HS-5 (cell line): ENCODE data around the gene DHX58.
"Not testable (repeated sequence)": the region's sequence is repeated elsewhere in the genome, so short reads cannot be mapped to it uniquely, and the experiment has no call there.

ENCODE experiments used
- DNase-seq: peaks from one replicate; pipeline ENCODE4 v3.0.0-alpha.2; 2012; ENCODE audit warnings: low read depth

Gene DHX58

GRCh38 chr17:42112552-42113176 lies at the start of gene DHX58:
TSS of gene DHX58 (minus strand) at chr17:42112714. CDS start at chr17:42111892, 822 bp downstream.
- peak; percentile 58 for DNase-seq

- no peak for DNase-seq
Measured at GRCh38 chr17:42160531-42160910, 48.0 kb upstream of the DHX58 start.

- no peak for DNase-seq
Measured at GRCh38 chr17:42159796-42160530, 47.4 kb upstream of the DHX58 start.

DNA sequence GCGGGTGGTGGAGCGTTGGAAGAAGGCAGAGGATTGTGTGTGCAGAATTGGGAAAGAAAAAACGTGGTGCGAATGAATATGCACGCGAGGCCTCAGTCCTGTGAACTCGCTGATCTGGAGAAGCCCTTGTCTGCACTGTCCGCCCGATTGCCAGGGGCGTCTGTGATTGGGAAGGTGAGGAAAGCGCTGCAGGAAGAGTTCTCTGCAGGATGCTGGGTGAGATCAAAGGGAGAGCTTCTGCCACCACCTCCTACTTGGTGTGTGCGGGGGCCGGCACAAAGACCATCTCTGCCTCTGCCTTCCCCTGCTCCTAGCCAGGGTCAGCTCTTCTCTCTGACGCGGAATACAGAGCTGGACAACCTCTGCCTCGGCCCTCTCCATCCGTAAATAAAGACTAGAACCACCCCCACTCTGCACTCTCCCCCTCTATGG lies 43.1 kb upstream of the DHX58 start:
- DNase-seq, result no peak

- DNase-seq, result no peak
Measured at GRCh38 chr17:42153919-42154742, 41.6 kb upstream of the DHX58 start.

DNA sequence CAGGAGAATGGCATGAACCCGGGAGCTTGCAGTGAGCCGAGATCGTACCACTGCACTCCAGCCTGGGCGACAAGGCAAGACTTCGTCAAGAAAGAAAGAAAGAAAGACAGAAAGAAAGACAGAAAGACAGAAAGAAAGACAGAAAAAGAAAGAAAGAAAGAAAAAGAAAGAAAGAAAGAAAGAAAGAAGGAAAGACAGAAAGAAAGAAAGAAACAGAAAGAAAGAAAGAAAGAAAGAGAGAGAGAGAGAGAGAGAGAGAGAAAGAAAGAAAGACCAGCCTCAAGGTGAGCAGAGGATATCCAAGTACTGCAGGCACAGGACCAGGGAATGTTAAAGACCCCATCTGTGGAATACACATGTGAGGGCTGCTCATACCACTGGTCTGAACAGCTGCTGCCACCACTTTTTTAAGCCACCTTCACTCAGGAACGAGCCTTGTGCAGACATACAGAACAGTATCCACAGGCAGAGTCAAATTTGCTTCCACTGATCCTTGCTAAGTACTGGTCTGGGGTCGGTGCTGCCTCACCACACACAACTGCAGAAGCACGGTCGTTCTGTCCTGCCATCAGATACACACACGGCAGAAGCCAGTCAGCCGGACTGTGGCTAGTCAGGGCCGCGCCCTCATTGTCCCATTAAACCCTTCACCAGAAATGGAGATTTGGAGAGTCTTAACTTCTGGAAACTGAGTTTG lies 34.5 kb upstream of the DHX58 start:
- DNase-seq, result no peak

GRCh38 chr17:42143138-42143537 lies 30.6 kb upstream of the DHX58 start:
- not testable (repeated sequence) for DNase-seq

- peak; percentile 40 for DNase-seq
Measured at GRCh38 chr17:42142371-42142896, 29.9 kb upstream of the DHX58 start.

DNA sequence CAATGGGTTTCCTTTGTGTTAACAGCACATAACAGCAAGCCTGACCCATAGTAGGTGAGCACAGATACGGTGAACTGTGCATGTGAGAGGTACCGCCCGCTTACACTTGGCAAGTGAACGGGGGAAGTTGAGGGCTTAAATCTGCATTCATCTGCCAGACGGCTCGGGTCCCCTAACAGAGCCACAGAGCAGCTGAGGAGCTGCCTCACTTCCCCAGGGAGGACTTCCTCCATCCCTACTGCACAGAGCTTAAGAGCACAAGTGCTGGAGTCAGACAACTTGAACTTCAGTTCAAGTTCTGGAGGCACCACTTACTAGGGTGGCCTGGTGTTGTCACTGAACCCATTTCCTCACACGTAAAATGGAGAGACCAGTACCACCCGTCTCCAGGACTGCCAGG lies 28.9 kb upstream of the DHX58 start:
- no peak for DNase-seq

DNA sequence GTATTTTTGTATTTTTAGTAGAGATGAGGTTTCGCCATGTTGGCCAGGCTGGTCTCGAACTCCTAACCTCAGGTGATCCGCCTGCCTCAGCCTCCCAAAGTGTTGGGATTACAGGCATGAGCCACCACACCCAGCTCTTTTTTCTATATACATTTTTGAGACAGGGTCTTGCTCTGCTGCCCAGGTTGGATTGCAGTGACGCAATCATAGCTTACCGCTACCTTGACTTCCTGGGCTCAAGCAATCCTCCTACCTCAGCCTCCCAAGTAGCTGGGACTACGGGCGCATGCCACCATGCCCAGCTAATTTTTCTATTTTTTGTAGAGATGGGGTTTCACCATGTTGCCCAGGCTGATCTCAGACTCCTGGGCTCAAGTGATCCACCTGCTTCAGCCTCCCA lies 28.2 kb upstream of the DHX58 start:
- not testable (repeated sequence) for DNase-seq

- no peak for DNase-seq
Measured at GRCh38 chr17:42138749-42139492, 26.4 kb upstream of the DHX58 start.

GRCh38 chr17:42136654-42137051 lies 24.1 kb upstream of the DHX58 start:
- DNase-seq, result no peak

DNA sequence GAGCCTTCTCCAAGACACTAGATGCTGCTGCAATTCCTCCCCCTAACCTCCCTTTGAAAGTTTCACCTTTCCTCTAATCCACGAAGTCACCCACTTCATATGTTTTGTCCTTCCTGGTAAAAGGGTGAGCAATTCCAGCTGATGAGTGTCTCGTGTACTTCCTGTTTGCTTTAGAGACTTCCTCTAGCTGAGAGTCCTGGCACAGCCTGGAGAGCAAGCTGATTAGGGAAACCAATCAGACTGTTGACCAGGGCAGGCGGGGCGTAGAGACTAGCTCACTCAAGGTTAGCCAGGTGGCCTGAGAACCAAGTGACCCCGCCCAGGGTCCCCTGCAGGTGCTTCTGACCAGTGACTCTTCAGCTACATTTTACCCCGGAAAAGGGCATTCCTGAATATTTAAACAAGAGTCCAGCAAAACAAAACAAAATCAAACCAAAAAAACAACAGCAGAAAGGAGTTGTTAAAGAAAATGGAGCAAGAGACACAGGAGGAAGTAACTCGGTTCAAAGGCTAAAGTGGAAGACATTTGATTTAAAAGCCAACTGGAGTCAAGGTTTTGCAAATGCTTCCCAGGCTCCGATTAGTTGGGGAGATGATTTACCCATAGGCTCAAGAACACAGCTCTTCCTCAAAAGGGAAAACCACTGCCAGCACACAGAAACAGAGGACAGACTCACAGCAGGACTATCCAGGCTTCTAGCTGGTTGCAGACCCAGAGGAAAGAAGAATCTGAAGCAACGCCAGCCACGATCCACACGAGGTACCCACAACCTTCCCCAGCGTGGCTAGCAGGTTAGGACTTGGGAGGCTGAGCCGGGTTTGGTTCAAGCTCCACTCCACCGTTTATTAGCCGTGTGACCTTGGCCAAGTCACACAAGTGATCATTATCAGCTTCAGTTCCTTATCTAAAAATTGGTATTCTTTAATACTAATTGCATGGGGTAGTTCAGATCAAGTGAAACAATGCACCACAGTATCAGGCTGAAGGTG lies 23.4 kb upstream of the DHX58 start:
- DNase-seq, result no peak

- DNase-seq, result no peak
Measured at GRCh38 chr17:42135151-42135550, 22.6 kb upstream of the DHX58 start.

DNA sequence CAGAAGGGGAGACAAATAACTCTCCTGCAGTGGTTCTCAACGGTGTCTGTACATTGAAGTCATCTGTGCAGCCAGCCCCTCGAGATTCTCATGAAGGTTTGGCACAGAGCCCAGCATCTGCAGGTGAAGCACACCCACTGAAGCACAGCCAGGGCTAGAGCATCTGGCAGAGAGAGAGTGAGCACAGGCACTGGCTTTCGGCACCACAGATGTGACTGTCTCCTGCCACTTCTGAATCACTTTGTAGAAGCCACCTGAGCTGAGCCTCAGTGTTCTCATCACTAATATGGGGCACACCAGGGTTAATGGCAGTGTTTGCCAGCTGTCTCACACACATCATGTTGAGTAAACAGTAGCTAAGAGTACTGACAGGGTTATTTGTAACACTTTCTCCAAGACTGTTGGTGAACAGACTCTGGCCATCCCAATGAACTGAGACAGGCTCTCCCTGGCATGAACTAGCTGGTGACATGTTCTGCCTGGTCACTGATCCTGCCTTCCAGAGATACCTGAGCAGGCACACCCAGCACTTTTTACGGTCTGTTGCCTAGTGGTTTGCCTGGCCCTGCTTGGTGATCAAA lies 21.0 kb upstream of the DHX58 start:
- no peak for DNase-seq

DNA sequence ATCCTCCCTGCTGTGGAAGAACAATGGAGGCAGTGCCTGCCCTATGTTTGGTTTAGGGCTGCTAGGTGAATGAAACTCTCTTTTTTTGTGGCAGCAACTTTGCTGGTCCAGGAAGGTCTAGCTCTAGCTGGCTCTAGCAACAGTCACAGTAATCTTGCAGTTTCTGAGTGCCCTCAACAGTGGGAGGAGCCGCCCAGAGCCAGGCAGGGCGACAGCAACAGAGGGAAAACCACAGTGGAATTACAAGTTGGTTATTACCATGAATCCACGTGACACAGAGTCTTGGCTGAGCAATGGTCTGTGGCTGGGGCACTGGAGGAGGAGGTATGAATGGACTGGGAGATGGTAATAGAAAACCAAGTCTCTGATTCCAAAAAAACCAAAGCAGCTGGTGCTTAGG lies 20.4 kb upstream of the DHX58 start:
- peak; percentile 39 for DNase-seq

- DNase-seq, result no peak
Measured at GRCh38 chr17:42131981-42132432, 19.5 kb upstream of the DHX58 start.

- no peak for DNase-seq
Measured at GRCh38 chr17:42131232-42131631, 18.7 kb upstream of the DHX58 start.

- DNase-seq, result no peak
Measured at GRCh38 chr17:42130310-42130936, 17.9 kb upstream of the DHX58 start.
